HepG2 (cell line): ENCODE results near the gene IWS1. TPM values are rescaled to one million over a fixed set of nuclear protein-coding genes. Genes with fewer than 3 reads are reported as not detected.
A peak's percentile ranks its signal among the peaks of the same experiment; 100 is the strongest.

ENCODE experiments used
- BCLAF1 ChIP-seq: fragments of 450-650 bp; IDR thresholded peaks from 2 replicates; pipeline ENCODE4 v1.6.1; 2017; ENCODE audit warnings: mild to moderate bottlenecking
- CHCHD3 ChIP-seq: sonication (generic); formaldehyde crosslinking; IDR thresholded peaks from 2 replicates; pipeline ENCODE4 v1.8.0; 2022; ENCODE audit warnings: mild to moderate bottlenecking, missing genetic modification reagents, moderate library complexity
- MYPOP ChIP-seq: sonication (generic); formaldehyde crosslinking; IDR thresholded peaks from 2 replicates; pipeline ENCODE4 v1.8.1; 2023; ENCODE audit warnings: mild to moderate bottlenecking, moderate library complexity, missing genetic modification reagents
- NAIF1 ChIP-seq: sonication (generic); formaldehyde crosslinking; IDR thresholded peaks from 2 replicates; pipeline ENCODE4 v1.5.0; 2020; ENCODE audit warnings: mild to moderate bottlenecking, missing genetic modification reagents, borderline replicate concordance
- PRMT3 ChIP-seq: sonication (generic); formaldehyde crosslinking; IDR thresholded peaks from 2 replicates; pipeline ENCODE4 v1.8.1; 2022; ENCODE audit warnings: low read depth, mild to moderate bottlenecking, moderate library complexity, missing genetic modification reagents, borderline replicate concordance
- ZC3H4 ChIP-seq: sonication (generic); formaldehyde crosslinking; IDR thresholded peaks from 2 replicates; pipeline ENCODE4 v1.4.0; 2020; ENCODE audit warnings: missing genetic modification reagents, borderline replicate concordance
- ZFYVE20 ChIP-seq: sonication (generic); formaldehyde crosslinking; IDR thresholded peaks from 2 replicates; pipeline ENCODE4 v1.8.0; 2023; ENCODE audit warnings: low read depth, mild to moderate bottlenecking, moderate library complexity, missing genetic modification reagents, borderline replicate concordance
- ZNF333 ChIP-seq: sonication (generic); formaldehyde crosslinking; IDR thresholded peaks from 2 replicates; pipeline ENCODE4 v1.4.0; 2020; ENCODE audit warnings: mild to moderate bottlenecking, missing genetic modification reagents, borderline replicate concordance
- ZNF720 ChIP-seq: sonication (generic); formaldehyde crosslinking; IDR thresholded peaks from 2 replicates; pipeline ENCODE4 v1.4.0; 2020; ENCODE audit warnings: missing genetic modification reagents
- ZNF773 ChIP-seq: sonication (generic); formaldehyde crosslinking; IDR thresholded peaks from 2 replicates; pipeline ENCODE4 v1.4.0; 2020; ENCODE audit warnings: missing genetic modification reagents, borderline replicate concordance
- ZNF850 ChIP-seq: sonication (generic); formaldehyde crosslinking; conservative IDR thresholded peaks from 2 replicates; pipeline ENCODE4 v1.9.0; 2021; ENCODE audit warnings: mild to moderate bottlenecking, missing genetic modification reagents
- polyA plus RNA-seq, 8 experiments: library from polyadenylated mRNA; depleted of rRNA in 3 of 8; stranded (reverse) in 7 of 8; unstranded in 1 of 8; fragments of >200 nt; fragmentation: Illumina TruSeq in 4 of 8; extraction: Trizol in 4 of 8; gene quantifications; 2 replicates each; pipeline versions ENCODE4 v1.2.1 to v1.2.3, GENCODE V29; 2011 to 2016; ENCODE audit warnings: low read depth in 4 of 8, missing spikeins in 1 of 8, mixed read lengths in 1 of 8; ENCODE audit not compliant: insufficient read depth in 1 of 8
- total RNA-seq, 5 experiments: library from RNA; depleted of rRNA; stranded (reverse); fragments of >200 nt; fragmentation: Illumina TruSeq; extraction: Trizol; gene quantifications; 2 replicates each; pipeline ENCODE4 v1.2.3, GENCODE V29; 2016; ENCODE audit warnings: low read depth in 1 of 5

The IWS1 gene
- total and polyA plus RNA-seq, 2 of the 13 experiments (the other 11 are each of a cell fraction or from before 2014, with no cell fraction given) = 28.9 to 62.3 TPM

GRCh38 chr2:127525691-127526131 is 578 bp downstream of the IWS1 start (continued):
- TF ChIP-seq MYPOP = 0 out of 2 replicates have a peak, but pooled peaks have one; percentile 4
- TF ChIP-seq ZNF720 = no peak
- 0 out of 2 replicates have a peak, but pooled peaks have one; percentile 63 for TF ChIP-seq PRMT3 (CRISPR knock-in tag)
- no peak for TF ChIP-seq BCLAF1
- no peak for TF ChIP-seq ZNF773
- 0 out of 2 replicates have a peak, but pooled peaks have one; percentile 93 for TF ChIP-seq CHCHD3 (CRISPR knock-in tag)
- no peak for TF ChIP-seq NAIF1 (CRISPR knock-in tag)
- TF ChIP-seq ZNF850 = 0 out of 2 replicates have a peak, but pooled peaks have one; percentile 52
- no peak for TF ChIP-seq ZC3H4
- 0 out of 2 replicates have a peak, but pooled peaks have one; percentile 73 for TF ChIP-seq ZFYVE20
- TF ChIP-seq ZNF333 (CRISPR knock-in tag) = 0 out of 2 replicates have a peak, but pooled peaks have one; percentile 58
- TF ChIP-seq, all 625 proteins: peak for 33
